Breast epithelium (tissue), 3 donors: ENCODE data around the gene APOO.

ENCODE experiments used
- CTCF ChIP-seq, 3 donors: fragments of 450-650 bp; IDR thresholded peaks; one replicate each; pipeline ENCODE4 v1.5.1; 2016 to 2017; ENCODE audit warnings: antibody characterized with exemption in 3 of 3, mild to moderate bottlenecking in 3 of 3, moderate library complexity in 3 of 3
- POLR2A ChIP-seq: fragments of 450-650 bp; IDR thresholded peaks from one replicate; pipeline ENCODE4 v1.6.1; 2016; ENCODE audit warnings: antibody characterized with exemption, mild to moderate bottlenecking, moderate library complexity
- POLR2AphosphoS5 ChIP-seq, 3 donors: sonication (generic); formaldehyde crosslinking; IDR thresholded peaks; one replicate each; pipeline ENCODE4 v1.6.1; 2017; ENCODE audit warnings: antibody characterized with exemption in 3 of 3

GRCh38 chrX:23789386-23790154 is 118.2 kb downstream of the APOO start:
- TF ChIP-seq POLR2A (no peak), CTCF (IDR thresholded peaks at IDR 0.05) (no peak), POLR2AphosphoS5 (IDR thresholded peaks at IDR 0.05) (no peak)
